Urothelium cell line (cell line): Measurements from ENCODE around the gene EIF5B.
"Not testable (repeated sequence)": the region's sequence is repeated elsewhere in the genome, so short reads cannot be mapped to it uniquely, and the experiment has no call there.

Source experiments
- DNase-seq: peaks from one replicate; pipeline ENCODE4 v3.0.0; 2011; ENCODE audit warnings: low spot score, mixed read lengths
- FAIRE-seq: peaks from 2 replicates; lab custom pipeline; 2011; peaks lifted over from hg19 to GRCh38; lab: Jason Lieb, UNC

EIF5B gene

DNA sequence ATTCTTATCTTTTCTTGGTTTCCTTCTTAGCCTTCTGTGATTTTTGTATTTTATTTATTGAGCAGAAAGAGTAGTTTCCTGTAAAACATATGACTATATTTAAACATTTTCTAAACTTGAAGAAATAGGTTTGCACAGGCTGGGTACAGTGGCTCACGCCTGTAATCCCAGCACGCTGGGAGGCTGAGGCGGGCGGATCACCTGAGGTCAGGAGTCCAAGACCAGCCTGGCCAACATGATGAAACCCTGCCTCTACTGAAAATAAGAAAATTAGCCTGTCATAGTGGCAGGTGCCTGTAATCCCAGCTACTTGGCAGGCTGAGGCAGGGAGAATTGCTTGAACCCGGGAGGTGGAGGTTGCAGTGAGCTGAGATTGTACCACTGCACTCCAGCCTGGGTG lies 31.7 kb downstream of the EIF5B start:
- not testable (repeated sequence) for DNase-seq, FAIRE-seq

DNA sequence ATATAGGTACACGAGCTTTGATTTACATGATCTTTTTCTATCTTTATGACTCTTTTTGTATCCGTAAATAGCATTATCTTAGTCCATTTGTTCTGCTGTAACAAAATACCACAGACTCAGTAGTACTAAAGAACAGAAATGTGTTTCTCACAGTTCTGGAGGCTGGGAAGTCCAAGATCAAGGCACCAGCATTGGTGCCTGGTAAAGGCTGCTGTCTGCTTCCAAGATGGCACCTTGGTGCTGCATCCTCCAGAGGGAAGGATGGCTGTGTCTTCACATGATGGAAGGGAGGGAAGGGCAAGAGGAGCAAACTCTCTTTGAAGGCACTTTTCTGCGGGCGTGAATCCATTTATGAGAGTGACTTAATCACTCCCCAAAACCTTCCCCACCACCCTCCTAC lies 36.0 kb downstream of the EIF5B start:
- DNase-seq (no peak), FAIRE-seq (no peak)

DNA sequence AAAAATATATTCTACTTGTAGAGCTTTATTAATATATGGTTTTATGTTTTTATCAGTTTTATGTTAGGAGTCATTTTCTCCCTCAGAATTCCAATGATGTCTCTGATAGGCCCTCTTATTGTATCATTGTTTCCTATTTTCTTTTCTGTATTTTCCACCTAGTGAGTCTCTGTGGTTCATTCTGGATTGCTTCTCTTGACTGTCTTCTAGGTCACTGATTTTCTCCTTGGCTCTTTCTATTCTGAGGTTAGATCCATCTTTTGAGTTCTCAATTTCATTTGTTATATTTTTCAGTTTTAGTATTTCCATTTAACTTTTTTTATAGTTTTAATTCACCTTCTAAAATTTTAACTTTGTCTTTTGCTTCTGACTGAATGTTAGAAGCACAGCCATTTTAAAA lies 37.6 kb downstream of the EIF5B start:
- no peak for DNase-seq

GRCh38 chr2:99376254-99376864 lies 39.2 kb downstream of the EIF5B start:
- no peak for DNase-seq
- no peak for FAIRE-seq

More for the DNA sequence above, 37.6 kb downstream of the EIF5B start:
- no peak for FAIRE-seq

DNA sequence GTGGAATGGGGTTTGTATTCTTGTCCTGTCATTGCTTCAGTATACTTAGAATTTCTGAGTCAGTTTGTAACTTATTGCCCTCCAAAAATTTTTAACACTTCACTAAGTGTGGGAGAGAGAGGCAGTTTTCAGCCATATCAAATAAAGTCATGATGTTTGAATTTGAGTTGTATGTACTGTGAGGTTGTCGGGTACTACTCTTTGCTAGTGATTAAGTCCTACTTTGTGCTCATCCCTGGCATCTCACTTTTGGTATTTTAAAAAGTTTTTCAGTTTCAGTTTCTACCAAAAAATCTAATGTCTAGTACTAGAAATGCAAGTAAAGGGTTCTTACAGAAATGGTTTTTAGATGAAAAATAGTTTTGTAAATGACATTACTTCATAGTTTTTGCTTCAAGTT lies 40.7 kb downstream of the EIF5B start:
- DNase-seq (no peak), FAIRE-seq (no peak)

DNA sequence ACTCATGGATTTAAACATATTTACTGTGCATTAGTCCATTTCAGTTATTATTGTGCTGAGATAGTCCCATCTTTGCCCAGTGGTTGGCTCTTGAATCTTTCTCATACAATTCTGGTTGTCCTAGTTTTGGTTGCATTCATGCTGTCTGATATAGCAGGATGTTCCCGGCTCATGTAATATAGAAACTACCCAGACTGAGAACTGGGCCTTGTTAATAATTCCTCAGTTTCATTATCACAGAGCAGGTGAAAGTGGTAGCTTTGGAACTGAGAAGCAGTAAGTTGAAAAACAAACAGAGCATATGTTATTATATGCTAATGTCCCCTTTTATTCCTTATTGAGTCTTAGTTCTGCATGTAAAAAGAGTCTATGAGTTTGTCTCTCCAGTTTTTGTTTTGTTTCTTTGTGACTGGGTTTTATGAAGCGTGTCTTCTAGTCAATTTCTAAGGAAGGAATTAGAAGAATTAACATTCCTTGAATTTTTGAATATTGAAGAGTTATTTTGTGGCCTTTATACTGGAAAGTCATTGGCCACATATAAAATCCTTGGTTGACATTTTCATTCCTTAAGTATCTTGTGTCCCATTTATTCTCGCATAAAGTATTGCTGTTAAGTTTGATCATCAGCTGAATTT lies 43.3 kb downstream of the EIF5B start:
- FAIRE-seq (no peak), DNase-seq (no peak)

DNA sequence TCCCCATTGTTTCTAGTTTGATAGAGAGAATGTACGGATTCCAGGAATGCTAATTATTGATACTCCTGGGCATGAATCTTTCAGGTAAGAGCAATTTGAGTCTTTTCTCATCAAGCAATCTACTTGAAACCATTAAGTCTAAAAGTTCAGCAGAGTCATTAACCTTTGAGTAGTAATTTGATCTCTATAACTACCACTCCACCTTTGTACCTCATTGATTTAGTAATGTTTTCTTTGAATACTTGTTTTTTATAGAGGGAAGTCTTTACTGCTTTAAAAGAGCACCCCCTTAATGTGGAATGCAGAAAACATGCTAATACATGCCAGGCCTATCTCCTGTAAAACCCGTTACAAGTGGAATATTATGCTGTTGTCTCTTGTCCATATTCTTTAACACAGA lies 45.0 kb downstream of the EIF5B start:
- DNase-seq (no peak), FAIRE-seq (no peak)

- FAIRE-seq (no peak), DNase-seq (no peak)
Observed at GRCh38 chr2:99386011-99386410, 48.8 kb downstream of the EIF5B start.

- FAIRE-seq (no peak), DNase-seq (no peak)
Observed at GRCh38 chr2:99388892-99389291, 51.7 kb downstream of the EIF5B start.

DNA sequence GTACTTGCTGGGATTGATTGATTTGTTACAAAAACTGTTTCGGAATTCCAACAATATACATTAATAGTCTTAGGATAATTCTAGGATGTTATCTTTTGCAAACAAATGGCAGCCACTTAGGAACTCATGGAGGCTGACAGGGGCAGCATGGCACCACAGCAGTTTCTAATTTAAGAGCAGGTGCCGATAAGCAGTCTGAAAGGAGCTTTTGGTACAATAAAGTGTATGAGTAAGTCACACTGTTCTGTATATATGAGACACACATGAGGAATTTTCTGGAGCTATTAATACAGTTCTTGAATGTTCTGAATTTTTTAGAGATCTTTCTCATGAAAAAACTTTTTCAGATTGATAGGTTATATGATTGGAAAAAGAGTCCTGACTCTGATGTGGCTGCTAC lies 52.2 kb downstream of the EIF5B start:
- DNase-seq (no peak), FAIRE-seq (no peak)

DNA sequence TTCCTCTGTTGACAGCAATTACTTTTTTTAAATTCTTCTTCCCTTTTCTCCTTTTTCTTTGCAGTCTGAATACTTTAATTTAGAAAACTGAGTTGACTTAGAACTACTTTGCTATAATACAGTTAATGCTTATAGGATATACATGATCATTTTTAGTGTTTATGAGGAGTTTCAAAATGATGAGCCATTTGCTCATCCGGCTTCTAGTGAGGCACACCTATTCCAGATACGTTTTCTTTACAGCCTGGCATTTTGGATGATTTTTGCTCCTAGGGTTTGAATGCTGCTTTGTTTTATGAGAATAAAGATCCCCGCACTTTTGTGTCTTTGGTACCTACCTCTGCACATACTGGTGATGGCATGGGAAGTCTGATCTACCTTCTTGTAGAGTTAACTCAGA lies 52.8 kb downstream of the EIF5B start:
- no peak for DNase-seq
- no peak for FAIRE-seq

DNA sequence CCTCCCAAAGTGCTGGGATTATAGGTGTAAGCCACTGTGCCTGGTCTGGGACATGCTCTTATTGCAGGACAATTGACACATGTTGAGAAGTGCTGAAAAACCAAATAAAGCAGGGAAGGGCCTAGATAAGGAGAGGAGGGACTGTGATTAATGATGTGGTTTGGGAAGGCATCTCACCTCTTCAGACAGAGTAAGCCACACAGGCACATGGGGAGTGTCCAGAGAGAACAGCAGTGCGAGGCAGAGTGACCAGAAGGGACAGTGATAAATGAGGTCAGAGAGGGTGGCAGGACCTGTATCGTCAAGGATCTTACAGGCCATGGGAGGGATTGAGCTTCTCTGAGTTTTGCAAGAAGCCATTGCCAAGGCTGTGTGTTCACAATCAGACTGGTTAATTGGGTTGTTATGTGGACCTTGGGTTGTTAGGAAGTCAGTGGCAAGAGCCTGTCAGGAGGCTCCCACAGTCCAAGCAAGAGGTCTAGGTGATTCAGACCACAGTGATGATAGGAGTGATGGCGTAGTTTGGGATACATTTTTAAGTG lies 58.5 kb downstream of the EIF5B start:
- DNase-seq, result no peak
- FAIRE-seq, result no peak

DNA sequence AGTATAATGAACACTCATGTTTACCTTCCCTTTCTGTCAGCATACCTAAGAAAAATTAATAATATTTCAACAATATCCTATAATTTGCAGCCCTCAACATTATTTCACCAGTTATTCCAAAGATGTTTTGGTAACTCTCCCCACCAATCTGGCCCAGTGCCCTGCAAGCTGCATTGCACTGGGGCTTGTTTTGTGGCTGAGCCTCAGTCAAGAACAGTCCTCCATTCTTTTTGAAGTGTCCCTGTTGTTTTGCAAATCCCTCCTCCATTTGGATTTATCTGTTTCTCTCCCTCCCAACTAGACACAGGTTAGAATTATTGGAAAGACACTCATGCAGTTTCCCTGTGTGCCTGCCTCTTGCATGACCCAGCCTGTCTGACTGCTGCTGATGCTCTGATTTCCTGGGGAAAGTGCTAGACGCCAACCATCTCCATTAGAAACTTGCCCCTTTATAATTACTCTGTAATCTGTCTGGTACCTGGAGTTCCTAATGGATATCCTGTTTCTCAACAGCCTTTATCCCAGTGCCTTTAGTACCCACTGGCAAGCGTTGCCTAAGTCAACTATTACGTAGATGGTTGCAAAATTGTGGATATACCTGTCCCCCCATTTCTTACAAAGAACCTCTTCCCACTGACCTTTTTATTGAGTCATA lies 60.2 kb downstream of the EIF5B start:
- FAIRE-seq, result no peak
- no peak for DNase-seq

DNA sequence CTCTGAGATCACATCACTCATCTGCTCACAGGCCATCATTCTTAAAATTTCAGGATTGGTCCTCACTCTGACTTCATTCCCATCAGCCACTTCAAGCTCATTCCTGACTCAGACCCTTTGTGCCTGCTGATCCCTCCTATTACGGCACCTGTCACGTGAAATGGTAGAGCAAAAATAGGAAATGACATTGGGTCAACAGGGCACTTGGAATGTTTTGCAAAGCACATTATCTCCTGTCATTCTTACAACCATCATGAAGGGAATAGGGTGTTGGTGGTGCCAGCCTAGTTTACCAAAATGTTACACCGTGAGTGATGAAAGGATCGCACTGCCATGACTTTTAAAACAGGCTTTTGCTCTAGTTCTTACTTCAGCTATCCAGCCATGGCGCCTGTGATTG lies 61.1 kb downstream of the EIF5B start:
- no peak for FAIRE-seq
- no peak for DNase-seq

DNA sequence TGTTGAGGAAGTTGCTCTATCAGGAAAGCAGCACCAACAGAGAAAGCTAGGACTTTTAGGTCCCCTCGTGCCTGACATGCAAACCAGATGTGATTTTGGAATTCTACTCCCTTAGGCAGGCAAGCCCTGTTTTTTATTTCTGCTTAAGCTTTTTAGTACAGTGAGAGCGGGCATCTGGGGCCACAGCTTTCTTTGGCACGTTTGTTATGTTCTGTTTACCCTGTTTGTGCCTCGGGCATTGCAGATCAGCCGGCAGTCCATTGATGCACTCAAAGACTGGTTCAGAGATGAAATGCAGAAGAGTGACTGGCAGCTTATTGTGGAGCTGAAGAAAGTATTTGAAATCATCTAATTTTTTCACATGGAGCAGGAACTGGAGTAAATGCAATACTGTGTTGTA lies 61.9 kb downstream of the EIF5B start:
- DNase-seq (no peak), FAIRE-seq (no peak)

DNA sequence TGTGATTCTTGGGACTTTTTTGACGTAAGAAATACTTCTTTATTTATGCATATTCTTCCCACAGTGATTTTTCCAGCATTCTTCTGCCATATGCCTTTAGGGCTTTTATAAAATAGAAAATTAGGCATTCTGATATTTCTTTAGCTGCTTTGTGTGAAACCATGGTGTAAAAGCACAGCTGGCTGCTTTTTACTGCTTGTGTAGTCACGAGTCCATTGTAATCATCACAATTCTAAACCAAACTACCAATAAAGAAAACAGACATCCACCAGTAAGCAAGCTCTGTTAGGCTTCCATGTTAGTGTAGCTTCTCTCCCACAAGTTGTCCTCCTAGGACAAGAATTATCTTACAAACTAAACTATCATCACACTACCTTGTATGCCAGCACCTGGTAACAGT lies 62.6 kb downstream of the EIF5B start:
- FAIRE-seq (no peak), DNase-seq (no peak)

- no peak for FAIRE-seq
- DNase-seq, result no peak
Observed at GRCh38 chr2:99401841-99402240, 64.7 kb downstream of the EIF5B start.

DNA sequence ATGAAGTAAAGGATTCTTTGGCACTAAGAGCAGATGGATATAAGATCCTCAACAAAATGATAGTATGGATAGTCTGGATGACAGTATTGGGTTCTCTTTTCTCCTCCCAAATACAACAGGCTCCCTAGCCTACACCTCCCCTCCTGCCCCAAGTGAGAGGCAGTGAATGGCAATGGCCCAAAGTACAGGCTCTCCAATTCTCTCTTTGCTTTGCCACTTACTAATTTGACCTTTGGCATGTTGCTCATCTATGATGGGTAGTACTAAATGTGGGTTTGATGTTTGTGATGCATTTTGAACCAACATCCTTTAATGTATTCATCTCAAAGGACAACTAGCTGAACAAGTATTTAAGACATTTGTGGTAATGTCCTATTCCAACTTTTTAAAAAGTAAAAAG lies 65.9 kb downstream of the EIF5B start:
- FAIRE-seq (no peak), DNase-seq (no peak)

DNA sequence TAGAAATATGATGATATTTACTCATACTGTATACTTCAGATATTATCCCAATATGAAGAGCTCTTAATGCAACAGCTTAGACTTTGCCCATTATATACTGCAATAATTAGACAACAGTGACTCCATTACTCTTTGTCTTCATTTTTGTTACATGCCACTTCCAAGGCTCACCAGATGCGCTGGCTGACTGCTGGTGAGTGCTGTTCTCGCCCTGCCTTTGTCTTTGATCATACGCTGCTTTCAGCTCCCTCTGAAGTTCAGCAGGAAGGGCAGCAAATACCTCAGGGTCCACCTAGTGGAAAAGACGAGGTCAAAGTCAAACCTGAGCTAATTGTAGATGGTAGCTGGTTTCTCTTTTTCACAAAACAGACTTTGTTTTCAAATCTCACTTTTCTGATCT lies 66.3 kb downstream of the EIF5B start:
- FAIRE-seq, result no peak

GRCh38 chr2:99404039-99404796 lies 67.0 kb downstream of the EIF5B start:
- DNase-seq (no peak), FAIRE-seq (no peak)

More for the DNA sequence above, 66.3 kb downstream of the EIF5B start:
- no peak for DNase-seq
